GM12875 (cell line): ENCODE measurements around the gene HEPH.

Experiments
- H3K4me3 ChIP-seq: one replicate; pipeline ENCODE4 v1.5.1; 2011; ENCODE audit warnings: low read depth, low read length, control low read depth
- CTCF ChIP-seq: IDR thresholded peaks from 2 replicates; pipeline ENCODE4 v1.5.1; 2011; ENCODE audit warnings: low read depth, mild to moderate bottlenecking, control low read depth, inconsistent platforms, low read length, moderate library complexity, borderline replicate concordance; ENCODE audit not compliant: insufficient read depth

HEPH gene

DNA sequence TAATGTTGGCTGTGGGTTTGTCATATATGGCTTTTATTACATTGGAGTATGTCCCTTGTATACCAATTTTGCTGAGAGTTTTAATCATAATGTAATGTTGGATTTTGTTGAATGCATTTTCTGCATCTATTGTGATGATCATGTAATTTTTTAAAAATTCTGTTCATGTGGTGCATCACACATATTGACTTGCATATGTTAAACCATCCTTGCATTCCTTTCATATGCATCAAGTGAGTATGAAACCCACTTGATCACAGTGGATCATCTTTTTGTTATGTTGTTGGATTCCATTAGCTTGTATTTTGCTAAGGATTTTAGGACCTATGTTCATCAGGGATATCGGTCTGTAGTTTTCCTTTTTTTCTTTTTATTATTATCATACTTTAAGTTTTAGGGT lies 12.1 kb downstream of the HEPH start:
- TF ChIP-seq CTCF = no peak
- H3K4me3 ChIP-seq = no peak overlapping the region

- no peak overlapping the region for H3K4me3 ChIP-seq
- TF ChIP-seq CTCF = no peak
Observed at GRCh38 chrX:66191563-66191962, 27.5 kb downstream of the HEPH start.

- TF ChIP-seq CTCF = no peak
- no peak overlapping the region for H3K4me3 ChIP-seq
Observed at GRCh38 chrX:66193821-66194220, 29.8 kb downstream of the HEPH start.

DNA sequence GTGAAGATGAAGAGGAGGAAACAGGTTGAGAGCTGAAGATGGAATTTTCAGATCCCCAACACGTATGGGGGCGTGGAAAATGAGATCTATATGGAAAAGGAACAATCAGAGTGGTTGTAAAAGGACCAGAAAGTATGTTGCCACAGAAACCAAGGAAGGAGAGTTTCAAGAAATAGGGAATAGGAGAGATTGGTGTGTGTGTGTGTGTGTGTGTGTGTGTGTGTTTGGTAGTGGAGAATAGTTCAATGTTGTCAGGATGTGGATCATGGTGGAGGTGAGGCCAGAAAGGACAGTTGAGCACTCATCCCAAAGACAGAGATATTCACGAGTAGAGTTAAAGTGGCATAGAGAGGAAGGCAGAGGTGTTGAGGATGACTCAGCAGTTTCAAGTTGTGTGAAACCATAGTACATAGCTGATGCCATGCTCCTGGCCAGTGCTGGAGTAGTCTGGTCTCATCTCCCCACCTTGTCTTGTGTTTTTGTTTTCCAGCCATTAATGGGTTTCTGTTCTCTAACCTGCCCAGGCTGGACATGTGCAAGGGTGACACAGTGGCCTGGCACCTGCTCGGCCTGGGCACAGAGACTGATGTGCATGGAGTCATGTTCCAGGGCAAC lies 36.1 kb downstream of the HEPH start:
- no peak for TF ChIP-seq CTCF

DNA sequence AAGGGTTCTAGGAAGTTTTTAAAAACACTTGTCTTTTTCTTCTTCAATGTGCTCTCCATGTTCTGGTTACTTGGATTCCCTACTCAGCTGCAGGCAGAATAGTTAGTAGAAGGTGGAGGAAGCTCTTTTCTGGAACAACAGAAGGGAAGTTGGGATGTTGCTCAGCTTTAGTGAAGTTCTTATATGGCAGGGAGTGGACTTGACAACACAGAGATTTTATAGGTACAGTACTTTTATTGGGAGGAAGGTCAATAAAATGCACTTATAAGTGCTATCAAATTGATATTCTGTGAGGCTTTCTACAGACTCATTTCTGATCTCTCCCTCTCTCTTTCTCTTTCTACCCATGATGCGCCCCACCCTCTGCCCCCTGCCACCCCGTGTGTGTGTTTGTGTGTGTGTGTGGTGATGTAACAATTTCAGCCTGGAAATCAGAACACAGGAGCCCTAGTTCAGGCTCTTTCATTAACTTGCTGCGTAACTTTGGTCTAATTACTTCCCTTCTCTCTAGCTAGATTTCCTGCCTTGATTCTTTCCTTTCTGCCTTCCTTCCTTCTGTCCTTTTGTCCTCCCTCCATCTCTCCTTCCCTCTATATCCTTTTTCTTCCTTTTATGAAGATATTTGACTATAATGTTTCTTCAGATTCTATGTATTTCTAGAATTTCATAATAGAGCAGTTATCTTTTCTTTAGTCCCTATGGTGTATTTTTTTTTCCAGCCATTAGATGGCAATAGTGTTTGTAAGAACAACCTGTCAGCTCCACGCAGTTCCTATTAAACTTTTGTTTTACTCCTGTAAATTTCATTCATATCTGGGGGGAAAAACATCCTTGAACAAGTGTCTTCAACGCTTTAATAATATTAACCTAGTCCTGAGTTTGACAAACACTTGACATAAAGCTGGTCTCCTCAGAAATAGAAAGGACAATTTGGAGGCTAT lies 37.1 kb downstream of the HEPH start:
- no peak overlapping the region for H3K4me3 ChIP-seq
- TF ChIP-seq CTCF = no peak

More for the DNA sequence above, 36.1 kb downstream of the HEPH start:
- H3K4me3 ChIP-seq = no peak overlapping the region

DNA sequence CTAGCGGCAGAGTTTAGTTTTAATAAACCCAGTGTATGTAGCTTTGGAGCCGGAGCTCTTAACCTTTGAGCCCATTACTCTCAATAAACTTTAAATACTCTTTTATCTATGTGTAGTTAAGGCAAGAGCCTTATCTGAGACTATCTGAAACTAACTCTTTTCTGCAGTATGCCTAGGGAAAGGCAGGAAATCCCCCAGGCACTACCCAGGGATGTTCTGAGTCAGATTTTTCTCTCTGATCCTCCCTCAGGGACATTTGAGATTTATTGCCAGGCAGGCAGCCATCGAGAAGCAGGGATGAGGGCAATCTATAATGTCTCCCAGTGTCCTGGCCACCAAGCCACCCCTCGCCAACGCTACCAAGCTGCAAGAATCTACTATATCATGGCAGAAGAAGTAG lies 39.1 kb downstream of the HEPH start:
- no peak for TF ChIP-seq CTCF
- H3K4me3 ChIP-seq = no peak overlapping the region

- H3K4me3 ChIP-seq = no peak overlapping the region
- no peak for TF ChIP-seq CTCF
Observed at GRCh38 chrX:66221856-66222255, 57.8 kb downstream of the HEPH start.
